HG02885 (cell line): ENCODE results near the gene LRRK1.

Experiments used
- ATAC-seq: cut with Tn5 transposase; IDR thresholded peaks from one replicate; pipeline ENCODE4 v1.9.1; 2021; ENCODE audit warnings: mild to moderate bottlenecking; ENCODE audit not compliant: unreplicated experiment, poor library complexity

LRRK1 gene

GRCh38 chr15:101102746-101103145 is 183.6 kb downstream of the LRRK1 start:
- ATAC-seq, result no peak

DNA sequence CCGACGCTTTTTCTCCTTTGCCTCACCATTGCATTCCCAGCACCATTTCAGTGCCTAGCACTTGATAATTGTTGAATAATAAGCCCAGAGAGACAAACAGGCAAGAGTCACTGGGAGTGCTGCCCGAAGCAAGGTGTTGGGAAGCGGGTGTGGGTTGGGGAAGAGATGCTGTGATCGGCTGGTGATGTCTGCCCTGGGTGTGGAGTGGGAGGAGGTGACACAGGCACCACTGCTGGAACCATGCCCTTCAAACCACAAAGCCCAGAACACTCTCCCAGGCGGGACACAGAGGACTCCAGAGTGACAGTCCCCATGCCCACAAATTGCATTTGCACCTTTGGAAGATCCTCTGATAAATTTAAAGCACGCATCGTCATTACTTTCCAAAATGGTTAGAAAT is 184.4 kb downstream of the LRRK1 start:
- no peak for ATAC-seq

- ATAC-seq, result no peak
Observed at GRCh38 chr15:101104141-101104540, 185.0 kb downstream of the LRRK1 start.

DNA sequence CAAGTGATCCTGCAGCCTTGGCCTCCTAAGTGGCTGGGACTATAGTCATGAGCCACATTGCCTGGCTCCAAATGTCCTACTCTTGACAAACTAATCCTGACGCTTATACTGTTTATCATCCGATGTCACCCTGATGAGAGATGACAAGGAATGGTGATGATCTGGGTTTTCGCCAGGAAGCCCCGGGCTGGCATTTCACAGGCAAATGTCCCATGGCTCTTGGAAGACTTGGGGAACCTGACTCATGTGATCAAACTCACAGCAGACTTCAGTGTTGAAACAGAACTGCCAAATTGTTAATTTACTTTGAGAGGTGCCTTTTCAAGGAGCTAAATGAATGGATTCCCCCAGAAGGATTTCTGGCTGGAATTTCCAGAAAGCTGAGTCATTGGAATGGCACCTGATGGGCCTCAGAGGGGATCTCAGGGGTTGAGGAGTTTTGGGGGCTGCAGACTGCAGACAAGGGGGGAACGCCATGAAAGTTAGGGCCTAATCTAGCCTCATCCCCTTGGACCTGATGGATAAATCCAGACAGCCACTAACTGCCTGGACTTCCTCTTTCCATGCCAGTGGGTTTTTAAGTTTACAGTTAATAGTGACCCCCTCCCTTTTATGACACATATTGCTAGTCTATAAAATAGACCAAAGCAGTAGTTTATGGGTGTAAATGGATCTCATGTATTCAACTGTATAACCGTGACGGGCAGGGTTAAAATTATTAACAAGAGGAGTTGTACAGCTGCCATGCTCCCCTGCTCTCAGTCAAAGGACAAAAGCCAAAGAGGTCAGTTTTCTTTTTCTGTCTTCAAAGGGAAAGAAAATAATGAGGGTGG is 186.1 kb downstream of the LRRK1 start:
- ATAC-seq, result no peak

DNA sequence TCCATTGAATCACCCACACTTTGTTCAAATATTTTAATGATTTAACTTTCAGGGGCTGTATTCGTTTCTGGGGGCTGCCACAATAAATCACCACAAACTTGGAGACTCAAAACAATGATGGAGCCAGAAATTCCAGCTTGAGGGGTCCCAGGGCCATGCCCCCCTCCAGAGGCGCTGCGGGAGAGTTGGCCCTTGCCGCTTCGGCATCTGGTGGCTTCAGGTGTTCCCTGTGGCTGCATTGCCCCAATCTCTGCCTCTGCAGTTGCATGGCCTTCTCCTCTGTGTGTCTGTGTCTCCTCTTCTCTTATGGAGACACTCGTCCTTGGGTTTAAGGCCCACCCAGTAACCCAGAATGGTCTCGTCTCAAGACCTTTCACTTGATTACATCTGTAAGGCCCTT is 187.9 kb downstream of the LRRK1 start:
- ATAC-seq, result no peak

- ATAC-seq, result no peak
Observed at GRCh38 chr15:101107625-101108460, 188.7 kb downstream of the LRRK1 start.

DNA sequence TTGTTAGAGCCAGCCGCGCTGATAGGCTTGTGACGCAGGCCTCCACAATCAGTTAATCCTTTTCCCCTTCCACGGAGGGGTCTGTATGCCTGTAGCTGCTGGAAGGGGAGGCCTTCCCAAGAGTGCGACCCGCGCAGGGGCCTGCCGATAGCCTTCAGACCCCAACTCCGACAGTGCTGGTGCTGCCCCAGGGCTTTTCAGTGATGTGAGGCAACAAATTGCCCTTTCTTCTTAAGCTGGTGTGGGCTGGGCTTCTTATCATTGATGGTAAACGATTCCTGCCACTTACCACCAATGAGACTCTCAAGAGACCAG is 189.3 kb downstream of the LRRK1 start:
- ATAC-seq, result no peak

DNA sequence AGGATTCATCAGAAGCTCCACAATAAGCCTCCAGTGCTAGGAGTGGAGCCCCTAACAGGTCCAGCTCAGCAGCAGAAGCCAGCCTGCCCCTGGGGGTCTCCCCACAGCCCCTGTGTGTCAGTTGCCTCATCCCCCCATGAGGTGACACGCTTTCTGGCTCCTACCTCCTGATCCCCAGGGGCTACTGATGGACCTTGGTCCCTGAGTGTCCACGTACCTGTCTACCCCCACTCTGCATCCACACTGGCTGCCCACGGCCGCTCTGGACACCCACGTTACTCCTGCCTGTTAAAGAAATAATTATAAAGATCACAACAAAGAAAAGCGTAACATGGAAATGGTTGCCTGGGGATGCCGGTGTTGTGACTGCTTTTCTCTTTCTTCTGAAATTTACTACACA is 189.6 kb downstream of the LRRK1 start:
- ATAC-seq, result no peak

- ATAC-seq, result no peak
Observed at GRCh38 chr15:101110681-101111569, 191.8 kb downstream of the LRRK1 start.

DNA sequence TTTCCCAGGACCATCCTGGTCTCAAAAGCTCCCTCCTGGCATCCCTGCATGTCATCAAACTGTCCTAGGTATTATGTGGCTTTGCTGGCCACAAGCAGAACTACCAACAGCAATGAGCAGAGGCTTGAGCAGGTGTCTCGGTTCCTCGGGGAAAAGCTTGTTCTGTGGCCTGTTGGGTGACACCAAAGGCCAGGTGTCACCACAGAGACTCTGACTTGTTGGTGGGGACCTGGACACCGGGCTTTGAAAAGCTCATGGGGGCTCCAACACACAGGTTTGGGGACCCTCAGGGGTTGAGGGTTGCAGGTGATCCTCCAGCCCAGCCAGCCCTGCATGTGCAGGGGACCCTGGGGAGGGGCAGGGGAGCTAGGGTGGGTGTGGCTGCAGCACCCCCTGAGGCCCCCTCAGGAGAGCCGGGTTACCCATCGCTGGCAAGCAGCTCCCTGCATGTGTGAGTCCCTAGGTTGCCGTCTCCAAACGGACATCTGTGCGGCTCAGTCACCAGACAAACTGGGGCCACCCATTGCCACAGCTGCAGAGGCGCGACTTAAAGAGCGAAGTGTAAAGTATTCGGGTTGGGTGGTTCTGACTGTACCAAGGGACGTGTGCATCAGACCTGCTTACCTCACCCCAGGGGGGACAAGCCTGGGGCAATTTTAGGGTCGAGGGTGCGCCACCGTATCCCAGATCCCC is 192.6 kb downstream of the LRRK1 start:
- no peak for ATAC-seq

DNA sequence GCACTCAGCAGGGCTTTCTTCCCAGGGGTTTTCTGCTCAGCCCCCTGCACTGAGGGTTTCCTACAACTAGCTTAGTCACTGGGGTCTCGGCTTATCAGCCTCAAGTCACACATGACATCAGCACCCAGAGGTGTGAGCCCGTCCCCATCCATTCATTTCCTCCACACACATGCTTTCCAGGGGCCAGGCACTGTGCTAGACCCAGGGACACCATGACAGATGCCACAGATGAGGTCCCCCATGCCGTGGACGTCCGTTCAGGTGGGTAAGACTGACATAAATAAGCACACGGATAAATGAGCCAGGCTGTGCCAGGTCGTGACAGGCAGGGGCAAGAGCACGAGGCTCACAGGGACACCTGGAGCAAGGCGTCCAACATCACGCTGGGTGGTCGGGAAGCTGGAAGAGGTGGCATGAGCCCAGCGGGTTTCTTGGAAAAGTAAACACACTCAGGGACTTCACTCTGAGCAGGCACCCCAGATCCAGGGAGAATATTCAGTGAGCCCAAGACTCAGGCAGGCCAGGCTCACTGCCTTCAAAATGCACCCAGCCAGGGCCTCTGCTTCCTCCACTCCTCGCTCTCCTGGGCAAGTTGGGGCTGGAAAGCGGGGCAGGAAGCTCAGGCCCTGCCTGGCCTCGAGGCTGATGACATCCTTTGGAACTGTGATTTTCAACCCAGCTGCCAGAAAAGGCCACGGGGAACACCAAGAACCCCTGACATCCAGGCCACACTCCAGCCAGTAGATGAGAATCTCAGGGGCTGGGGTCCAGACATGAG is 193.4 kb downstream of the LRRK1 start:
- no peak for ATAC-seq

- ATAC-seq, result no peak
Observed at GRCh38 chr15:101113114-101114005, 194.2 kb downstream of the LRRK1 start.

GRCh38 chr15:101114166-101114565 is 195.0 kb downstream of the LRRK1 start:
- ATAC-seq, result no peak

- ATAC-seq, result no peak
Observed at GRCh38 chr15:101114610-101115009, 195.5 kb downstream of the LRRK1 start.

DNA sequence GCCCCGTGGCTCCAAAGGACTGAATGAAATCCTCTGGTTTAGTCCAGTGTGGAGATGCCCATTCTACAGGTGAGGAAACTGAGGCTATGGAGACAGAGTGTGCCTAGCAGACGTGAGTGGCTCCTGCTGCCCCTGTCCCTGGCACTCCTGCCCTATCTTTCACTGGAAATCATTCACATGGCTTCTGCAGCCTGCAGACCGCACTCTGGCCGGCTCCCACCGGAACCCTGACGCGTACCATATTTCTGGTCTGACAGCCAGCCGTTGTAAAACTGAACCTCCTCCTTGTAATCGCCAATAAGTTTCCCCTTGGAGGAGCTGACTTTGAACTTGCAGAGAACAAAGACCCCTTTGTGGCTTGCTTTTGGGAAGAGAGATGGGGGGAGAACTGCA is 196.2 kb downstream of the LRRK1 start:
- no peak for ATAC-seq

DNA sequence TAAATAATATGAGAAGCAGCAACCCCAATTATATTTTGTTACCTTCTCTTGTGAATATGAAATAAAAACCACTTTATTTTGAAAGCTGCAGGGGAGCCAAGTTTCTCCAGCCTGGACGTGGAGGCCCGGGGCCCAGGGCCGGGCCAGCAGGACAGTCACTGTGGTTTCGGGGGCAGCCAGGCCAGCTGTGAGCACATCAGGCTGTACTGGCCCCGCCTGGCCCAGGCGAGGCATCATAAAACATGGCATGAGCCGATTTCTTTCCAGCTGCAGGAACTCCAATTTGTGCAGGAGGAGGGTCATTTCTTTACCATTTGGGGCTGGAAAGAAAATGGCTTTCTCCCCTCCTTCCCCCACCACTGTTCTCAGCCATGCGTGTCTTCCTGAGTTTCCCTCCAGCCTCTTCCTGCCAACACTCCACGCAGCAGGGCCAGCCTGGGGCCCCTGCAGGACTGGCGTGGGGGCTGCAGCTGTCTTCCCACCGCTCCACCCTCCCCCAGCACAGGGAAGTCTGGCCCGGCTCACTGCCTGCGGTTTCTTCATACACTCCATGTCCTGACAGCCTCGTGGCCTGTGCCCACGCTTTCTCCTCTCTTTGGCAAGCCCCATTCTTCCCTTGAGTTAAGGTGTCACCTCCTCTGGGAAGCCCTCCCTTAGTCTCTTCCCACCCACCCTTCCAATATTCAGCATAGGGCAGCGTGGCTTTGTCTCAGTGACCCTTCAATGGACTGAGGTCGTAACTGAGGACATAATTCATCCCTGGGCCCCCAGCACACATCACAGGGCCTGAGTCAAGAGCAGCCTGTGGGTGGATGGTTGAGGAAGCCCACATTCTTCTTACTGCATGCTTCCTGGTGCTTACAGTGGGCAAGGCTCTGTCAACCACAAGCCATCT is 196.9 kb downstream of the LRRK1 start:
- no peak for ATAC-seq

GRCh38 chr15:101116681-101116976 is 197.5 kb downstream of the LRRK1 start:
- no peak for ATAC-seq

DNA sequence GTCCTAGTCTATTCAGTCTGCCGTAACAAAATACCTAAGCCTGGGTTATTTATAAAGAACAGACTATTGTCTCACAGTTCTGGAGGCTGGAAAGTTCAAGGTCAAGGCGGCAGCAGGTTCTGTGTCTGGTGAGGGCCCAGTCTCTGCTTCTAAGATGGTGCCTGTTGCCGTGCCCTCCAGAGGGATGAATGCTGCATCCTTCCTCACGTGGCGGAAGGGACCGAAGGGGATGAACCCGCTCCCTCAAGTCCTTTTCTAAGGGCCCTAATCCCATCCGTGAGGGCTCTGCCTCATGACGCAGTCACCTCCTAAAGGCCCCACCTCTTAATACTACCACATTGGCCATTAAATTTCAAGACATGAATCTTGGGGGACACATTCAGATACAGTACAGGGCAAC is 199.0 kb downstream of the LRRK1 start:
- no peak for ATAC-seq
